ENCODE measurements around the gene LRP1B.

Gene LRP1B

DNA sequence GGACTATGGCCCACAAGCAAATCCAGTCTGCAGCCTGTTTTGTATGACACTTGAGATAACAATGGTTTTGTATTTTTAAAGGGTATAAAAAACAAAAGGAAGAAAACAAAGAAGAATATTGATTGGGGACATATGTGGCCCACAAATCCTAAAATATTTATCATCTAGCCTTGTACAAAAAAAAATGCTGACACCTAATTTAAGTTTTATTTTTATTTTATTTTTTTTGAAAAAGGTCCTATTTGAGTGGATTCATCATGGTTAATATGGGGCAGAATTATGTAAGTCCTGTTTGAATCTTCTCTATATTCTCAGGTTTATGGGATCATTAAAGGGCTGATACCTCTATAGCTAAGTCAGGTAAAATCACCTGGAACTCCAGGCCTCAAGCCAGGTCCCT is 525.7 kb downstream of the LRP1B start:
- TF ChIP-seq ZNF274 (IDR thresholded peaks at IDR 0.05; ENCODE audit: low read depth, low read length), result no peak
- no peak overlapping the region for H3K4me3 ChIP-seq (ENCODE audit: low read length)

DNA sequence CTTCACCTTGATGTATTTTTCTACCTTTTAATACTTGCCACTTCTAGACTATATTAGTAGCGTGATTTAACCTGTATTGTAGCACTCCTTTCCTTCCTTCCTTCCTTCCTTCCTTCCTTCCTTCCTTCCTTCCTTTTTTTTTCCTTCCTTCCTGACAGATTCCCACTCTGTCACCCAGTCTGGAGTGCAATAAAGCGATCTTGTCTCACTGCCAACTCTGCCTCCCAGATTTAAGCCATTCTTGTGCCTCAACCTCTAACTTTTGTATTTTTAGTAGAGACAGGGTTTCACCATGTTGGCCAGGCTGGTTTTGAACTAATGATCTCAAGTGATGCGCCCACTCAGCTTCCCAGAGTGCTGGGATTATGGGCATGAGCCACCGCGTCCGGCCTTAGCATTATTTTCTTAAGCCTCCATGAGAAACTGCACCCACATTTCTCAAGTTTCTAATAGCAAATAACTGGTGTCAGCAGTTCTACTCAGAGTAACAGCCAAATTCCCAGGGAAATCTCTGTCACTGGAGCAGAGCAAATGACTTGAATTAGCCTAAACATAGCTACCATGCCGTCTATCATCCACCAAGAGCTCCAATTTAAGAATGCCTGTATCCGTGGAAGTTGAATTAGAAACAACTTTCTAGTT is 529.2 kb downstream of the LRP1B start:
- no peak overlapping the region for H3K4me3 ChIP-seq (ENCODE audit: low read length)
- TF ChIP-seq ZNF274 (IDR thresholded peaks at IDR 0.05; ENCODE audit: low read depth, low read length), result no peak

DNA sequence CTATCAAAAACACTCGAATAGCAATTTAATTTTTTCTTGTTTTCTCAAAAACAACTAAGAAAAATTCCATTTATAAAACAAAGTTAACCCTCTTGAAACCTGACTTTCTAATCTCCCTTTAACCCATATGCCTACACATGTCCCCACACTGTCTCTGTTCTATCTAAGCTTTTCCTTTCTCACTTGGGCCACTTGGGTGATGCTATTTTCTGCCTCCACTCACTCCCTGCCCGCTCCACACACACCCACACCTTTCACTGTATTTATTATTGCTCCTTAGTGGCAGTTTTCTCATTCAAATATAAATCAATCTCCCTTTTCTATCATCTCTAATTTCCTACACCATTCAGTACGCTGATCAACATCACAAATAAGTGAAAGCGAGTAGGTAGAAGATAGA is 531.1 kb downstream of the LRP1B start:
- H3K4me3 ChIP-seq (ENCODE audit: low read length), result no peak overlapping the region
- TF ChIP-seq ZNF274 (IDR thresholded peaks at IDR 0.05; ENCODE audit: low read depth, low read length), result no peak

DNA sequence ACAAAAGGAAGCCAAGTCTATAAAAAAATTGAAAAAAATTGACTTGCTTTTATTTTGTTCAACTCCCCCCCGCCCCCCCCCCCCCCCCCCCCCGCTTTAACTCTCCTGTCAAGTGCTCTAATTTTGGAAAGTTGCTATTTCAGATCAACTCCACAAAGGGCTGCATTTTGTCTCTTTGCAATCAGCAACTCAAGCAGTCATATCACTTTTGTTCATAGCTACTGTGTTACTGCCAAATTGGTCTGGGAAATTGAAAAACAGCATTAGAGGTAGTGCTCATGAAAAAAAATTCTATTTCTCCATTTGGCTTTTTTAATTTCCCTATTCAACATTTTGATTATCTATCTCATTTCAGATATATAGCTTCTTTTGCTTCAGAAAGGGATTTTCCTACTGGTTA is 531.8 kb downstream of the LRP1B start:
- no peak overlapping the region for H3K4me3 ChIP-seq (ENCODE audit: low read length)
- TF ChIP-seq ZNF274 (IDR thresholded peaks at IDR 0.05; ENCODE audit: low read depth, low read length), result no peak

DNA sequence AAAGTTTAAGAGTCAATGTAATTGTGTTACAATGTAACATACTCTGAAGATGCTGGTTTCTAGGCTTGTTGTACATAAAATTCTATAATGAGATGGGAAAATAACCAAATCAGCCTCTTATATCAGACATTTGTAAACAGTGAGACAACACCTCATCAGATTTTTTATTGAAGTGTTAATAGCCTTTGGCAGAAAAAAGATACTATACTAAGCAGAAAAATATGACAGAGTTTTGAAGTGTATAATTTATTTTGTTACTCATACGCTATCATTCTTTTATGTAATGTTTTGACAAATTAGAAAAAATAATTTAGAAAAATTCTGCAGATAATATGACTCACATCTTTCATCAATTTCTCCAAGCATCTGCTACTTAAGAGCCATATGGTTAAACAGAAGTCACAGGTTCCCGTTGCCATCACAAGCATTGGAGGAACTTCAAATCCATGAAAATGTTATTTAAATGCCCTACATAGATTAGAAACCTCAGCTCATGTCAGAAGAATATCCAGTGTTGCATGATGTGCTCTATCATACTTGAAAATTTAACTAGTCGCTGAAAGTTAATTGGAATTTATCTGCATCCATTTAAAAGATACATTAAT is 535.4 kb downstream of the LRP1B start:
- no peak for TF ChIP-seq ZNF274 (IDR thresholded peaks at IDR 0.05; ENCODE audit: low read depth, low read length)
- no peak overlapping the region for H3K4me3 ChIP-seq (ENCODE audit: low read length)

DNA sequence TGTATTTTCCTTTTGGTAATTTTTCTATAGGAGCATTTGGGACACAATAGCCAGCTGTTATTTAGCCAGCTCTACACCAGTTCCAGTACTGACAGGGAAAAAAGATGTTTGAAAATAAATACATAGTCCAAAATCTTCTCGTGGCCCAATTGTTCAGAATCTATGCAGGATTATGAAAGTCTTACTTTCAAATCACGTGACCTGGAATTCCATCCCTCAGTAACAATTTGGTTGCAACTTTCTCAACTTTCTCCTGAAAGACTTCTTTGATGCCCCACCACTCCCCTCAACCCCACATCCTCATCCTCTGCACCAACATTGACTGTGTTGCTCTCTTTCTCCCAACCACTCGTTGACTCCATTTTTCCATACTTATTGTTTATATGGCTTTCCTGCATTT is 539.0 kb downstream of the LRP1B start:
- no peak for TF ChIP-seq ZNF274 (IDR thresholded peaks at IDR 0.05; ENCODE audit: low read depth, low read length)
- no peak overlapping the region for H3K4me3 ChIP-seq (ENCODE audit: low read length)

DNA sequence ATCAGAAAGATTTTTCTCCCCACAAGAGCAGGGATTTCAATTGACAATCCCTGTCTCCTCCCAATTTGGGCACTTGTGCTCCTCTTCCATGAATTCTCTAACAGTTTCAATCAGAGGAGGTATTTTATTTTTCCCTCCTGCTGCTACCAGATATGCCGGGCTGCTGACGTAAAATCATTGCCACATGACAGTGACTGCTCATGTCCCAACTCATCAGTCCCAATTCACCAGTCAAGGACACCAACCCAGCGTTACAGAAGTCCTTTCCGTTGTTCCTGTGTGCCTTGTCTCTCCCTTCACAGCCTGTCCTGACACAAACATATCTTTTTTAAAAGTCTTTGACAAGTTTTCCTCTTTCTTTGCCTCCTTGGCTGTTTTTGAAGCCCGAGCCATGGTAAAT is 540.2 kb downstream of the LRP1B start:
- no peak for TF ChIP-seq ZNF274 (IDR thresholded peaks at IDR 0.05; ENCODE audit: low read depth, low read length)
- no peak overlapping the region for H3K4me3 ChIP-seq (ENCODE audit: low read length)

DNA sequence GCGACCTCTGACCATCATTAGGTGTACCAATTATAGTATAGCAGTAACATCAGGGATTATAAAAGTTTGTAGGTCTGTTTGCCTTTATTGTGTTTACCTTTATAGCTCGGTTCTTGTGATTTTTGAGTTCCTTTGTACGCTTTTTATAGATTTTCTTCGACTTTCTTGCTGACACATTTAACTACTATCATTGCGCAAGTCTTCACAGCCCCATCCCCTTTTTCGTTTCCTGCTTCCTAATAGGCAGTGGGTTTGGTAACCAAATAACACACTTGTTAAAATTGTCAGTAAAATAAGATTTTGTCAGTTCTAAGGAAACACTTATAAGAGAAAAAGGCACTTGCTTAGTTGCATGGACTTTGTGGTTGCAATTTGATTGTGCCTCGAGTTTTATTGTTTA is 541.5 kb downstream of the LRP1B start:
- no peak overlapping the region for H3K4me3 ChIP-seq (ENCODE audit: low read length)
- TF ChIP-seq ZNF274 (IDR thresholded peaks at IDR 0.05; ENCODE audit: low read depth, low read length), result no peak

DNA sequence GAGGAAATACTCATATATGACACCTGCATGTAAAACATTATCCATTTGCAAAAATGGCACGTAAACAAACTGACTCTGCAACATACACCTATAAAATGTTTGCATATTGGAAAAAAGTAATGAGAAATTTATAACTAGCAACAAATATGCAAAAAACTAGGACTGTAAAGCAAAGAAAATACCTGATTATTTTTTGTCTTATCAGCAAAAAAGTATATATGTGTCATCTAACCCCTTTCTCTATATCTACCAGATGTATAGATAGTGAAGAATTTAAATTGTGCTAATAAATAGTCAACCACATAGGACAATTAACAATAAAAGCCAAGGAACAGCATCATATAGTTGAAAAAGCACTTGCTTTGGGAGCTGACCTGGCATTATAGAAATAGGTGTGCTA is 543.8 kb downstream of the LRP1B start:
- TF ChIP-seq ZNF274 (IDR thresholded peaks at IDR 0.05; ENCODE audit: low read depth, low read length), result no peak
- no peak overlapping the region for H3K4me3 ChIP-seq (ENCODE audit: low read length)

DNA sequence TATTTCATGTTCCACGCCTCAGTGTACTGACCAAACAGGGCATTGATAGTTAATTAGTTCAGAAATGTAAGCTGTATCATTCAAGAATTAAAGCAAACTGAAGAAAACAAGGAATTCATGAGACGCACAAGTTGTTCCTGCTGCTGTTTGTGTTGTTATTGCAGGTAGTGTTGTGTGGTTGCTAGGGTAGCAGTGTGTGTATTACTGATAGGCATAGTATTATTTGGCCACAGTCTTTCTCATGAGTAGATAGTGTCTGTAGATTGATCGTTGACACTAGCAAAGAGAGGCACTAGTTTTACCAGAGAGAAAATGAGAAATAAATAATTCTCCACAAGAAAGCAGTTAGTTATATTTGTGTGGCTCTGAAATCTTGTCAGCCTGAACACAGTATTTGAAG is 548.6 kb downstream of the LRP1B start:
- no peak for TF ChIP-seq ZNF274 (IDR thresholded peaks at IDR 0.05; ENCODE audit: low read depth, low read length)
- no peak overlapping the region for H3K4me3 ChIP-seq (ENCODE audit: low read length)

DNA sequence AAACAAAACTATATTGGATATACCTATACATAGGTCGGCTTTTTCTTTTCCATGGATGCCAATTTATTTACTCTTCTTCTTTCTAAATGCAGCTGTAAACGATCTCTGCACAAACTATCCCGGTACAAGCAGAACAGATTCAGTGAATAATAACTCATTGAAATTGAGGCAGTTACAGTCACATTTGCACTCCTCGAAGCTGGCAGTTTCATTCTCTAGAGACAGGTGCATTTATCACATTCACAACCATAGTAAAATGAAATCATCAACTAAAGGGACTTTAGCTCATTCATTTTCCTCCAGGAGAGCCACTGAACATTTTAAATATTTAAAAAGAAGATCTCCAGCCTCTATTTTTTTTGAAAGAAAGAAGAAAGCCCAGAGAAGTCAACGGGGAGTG is 551.7 kb downstream of the LRP1B start:
- H3K4me3 ChIP-seq (ENCODE audit: low read length), result no peak overlapping the region
- TF ChIP-seq ZNF274 (IDR thresholded peaks at IDR 0.05; ENCODE audit: low read depth, low read length), result no peak

DNA sequence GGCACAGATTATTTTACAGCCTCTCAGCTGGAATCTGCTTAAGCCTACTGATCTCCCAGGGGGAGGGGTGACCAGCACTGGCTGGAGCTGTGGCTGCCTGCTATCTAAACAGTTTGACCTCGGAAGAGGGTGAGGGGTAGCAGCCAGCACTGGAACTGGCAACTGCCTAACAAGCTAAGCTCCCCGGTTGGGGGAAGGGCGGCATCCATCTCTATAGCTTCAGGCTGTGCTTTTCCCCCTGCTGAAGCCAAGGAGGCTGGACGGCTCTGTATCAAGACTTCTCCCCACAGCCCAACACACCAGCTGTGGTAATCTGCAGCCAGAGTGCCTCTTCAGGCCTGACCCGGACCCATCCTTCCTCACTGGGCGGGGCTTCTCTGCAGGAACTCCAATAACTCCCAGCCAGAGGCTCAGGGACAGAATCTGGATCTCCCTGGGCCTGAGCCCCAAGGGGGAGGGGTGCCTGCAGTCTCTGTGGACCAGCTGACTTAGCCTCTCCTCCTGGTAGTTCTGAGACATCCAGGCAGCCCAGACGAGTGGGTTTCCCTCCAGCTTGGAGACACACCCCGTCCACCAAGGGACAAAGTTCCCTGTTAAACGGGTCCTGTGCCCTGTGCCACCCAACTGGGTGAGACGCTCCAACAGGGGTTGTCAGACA is 560.2 kb downstream of the LRP1B start:
- no peak for TF ChIP-seq ZNF274 (IDR thresholded peaks at IDR 0.05; ENCODE audit: low read depth, low read length)
- H3K4me3 ChIP-seq (ENCODE audit: low read length), result no peak overlapping the region

DNA sequence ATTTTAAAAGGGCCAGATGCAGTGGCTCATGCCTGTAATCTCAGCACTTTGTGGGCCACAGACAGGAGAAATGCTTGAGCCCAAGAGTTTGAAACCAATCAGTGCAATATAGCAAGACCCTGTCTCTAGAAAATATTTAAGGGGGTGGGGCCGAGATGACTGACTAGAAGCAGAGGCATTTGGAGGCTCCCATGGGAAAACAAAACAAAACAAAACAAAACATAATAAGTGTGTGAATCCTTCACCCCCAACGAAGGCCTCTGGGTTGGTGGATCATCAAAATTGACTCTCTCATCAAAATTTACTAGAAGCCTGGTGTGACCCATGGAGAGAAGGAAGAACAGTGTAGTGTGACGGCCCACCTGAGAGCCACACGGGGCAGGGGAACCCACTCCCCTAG is 560.9 kb downstream of the LRP1B start:
- no peak for TF ChIP-seq ZNF274 (IDR thresholded peaks at IDR 0.05; ENCODE audit: low read depth, low read length)
- no peak overlapping the region for H3K4me3 ChIP-seq (ENCODE audit: low read length)

DNA sequence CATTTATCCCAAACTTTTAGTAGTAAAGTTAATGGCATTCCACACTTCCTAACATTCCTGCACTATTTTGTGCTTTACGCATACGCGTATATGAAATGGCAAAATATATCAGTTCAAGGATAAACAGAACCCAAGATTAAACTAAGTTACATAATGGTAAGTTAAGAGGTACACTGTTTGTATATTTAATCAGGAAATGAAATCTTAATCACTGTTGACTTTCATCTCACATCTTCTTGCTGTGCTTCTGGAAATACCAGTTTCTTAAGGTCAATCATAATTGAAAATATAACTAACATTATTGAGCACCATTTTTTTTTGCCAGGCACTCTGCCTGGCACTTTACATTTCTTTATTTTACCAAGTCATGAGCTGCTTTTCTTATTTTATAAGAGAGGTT is 565.2 kb downstream of the LRP1B start:
- H3K4me3 ChIP-seq (ENCODE audit: low read length), result no peak overlapping the region
- no peak for TF ChIP-seq ZNF274 (IDR thresholded peaks at IDR 0.05; ENCODE audit: low read depth, low read length)

DNA sequence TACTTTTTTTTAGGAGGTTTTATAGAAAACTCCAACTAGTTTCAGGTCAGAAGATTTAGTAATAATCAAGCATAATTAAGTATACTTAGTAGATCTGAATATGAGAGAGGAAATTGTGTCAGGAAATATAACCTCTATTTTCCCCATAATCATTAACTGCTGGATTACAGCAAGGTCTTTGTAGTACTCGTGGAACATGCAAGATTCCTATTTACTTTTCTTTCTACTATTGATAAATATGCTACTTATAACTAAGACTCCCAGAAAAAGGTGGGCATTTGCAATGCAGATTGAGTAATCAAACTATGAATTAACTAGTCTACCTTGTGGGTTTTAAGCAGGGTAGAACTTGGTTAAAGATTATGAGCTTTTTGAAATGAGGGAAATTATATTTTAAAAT is 570.1 kb downstream of the LRP1B start:
- no peak for TF ChIP-seq ZNF274 (IDR thresholded peaks at IDR 0.05; ENCODE audit: low read depth, low read length)
- no peak overlapping the region for H3K4me3 ChIP-seq (ENCODE audit: low read length)

All from GM08714 (cell line).